HepG2 (cell line): ENCODE data around the gene LHB. TPM values are rescaled to one million over a fixed set of nuclear protein-coding genes. Genes with fewer than 3 reads are reported as not detected.

ENCODE experiments used
- ATF7-NPFF ChIP-seq: sonication (generic); formaldehyde crosslinking; IDR thresholded peaks from 2 replicates; pipeline ENCODE4 v1.8.1; 2023; ENCODE audit warnings: mild to moderate bottlenecking, low read depth, missing genetic modification reagents, moderate library complexity
- FOXC1 ChIP-seq: sonication (generic); formaldehyde crosslinking; IDR thresholded peaks from 2 replicates; pipeline ENCODE4 v1.8.0; 2022; ENCODE audit warnings: mild to moderate bottlenecking, missing genetic modification reagents, borderline replicate concordance
- GTF2F1 ChIP-seq: fragments of 150-350 bp; IDR thresholded peaks from 2 replicates; pipeline ENCODE4 v1.6.1; 2014; ENCODE audit warnings: low read length
- HNF4A ChIP-seq: sonication (generic); formaldehyde crosslinking; IDR thresholded peaks from 2 replicates; pipeline ENCODE4 v1.4.0; 2020; ENCODE audit warnings: missing genetic modification reagents
- HOXA7 ChIP-seq: sonication (generic); formaldehyde crosslinking; IDR thresholded peaks from 2 replicates; pipeline ENCODE4 v1.8.1; 2022; ENCODE audit warnings: mild to moderate bottlenecking, missing genetic modification reagents, moderate library complexity
- MTF1 ChIP-seq: sonication (generic); formaldehyde crosslinking; IDR thresholded peaks from 2 replicates; pipeline ENCODE4 v1.5.0; 2020; ENCODE audit warnings: missing genetic modification reagents
- NFKBIZ ChIP-seq: IDR thresholded peaks from 2 replicates; pipeline ENCODE4 v1.6.1; 2018; ENCODE audit warnings: missing genetic modification reagents, missing compliant biosample characterization
- NR2F2 ChIP-seq: IDR thresholded peaks from 2 replicates; pipeline ENCODE4 v1.6.1; 2012; ENCODE audit warnings: low read depth, inconsistent platforms, borderline replicate concordance
- SP1 ChIP-seq, 2 experiments: fragments of 450-650 bp in 1 of 2; sonication (generic) in 1 of 2; formaldehyde crosslinking in 1 of 2; IDR thresholded peaks; 2 replicates each; pipeline versions ENCODE4 v1.4.0 to v1.6.1; 2016 to 2020; ENCODE audit warnings: missing genetic modification reagents in 1 of 2
- TCF7L2 ChIP-seq: IDR thresholded peaks from 2 replicates; pipeline ENCODE4 v1.6.1; 2011; ENCODE audit warnings: mild to moderate bottlenecking, low read depth, low read length, moderate library complexity
- THAP11 ChIP-seq: IDR thresholded peaks from 2 replicates; pipeline ENCODE4 v1.6.1; 2016; ENCODE audit warnings: missing biosample characterization, missing genetic modification reagents
- U2AF2 ChIP-seq: fragments of 200-400 bp; formaldehyde crosslinking; IDR thresholded peaks from 2 replicates; pipeline ENCODE4 v1.6.1; 2017; ENCODE audit warnings: low read depth, mild to moderate bottlenecking, low read length
- ZNF253 ChIP-seq: sonication (generic); formaldehyde crosslinking; IDR thresholded peaks from 2 replicates; pipeline ENCODE4 v1.8.0; 2022; ENCODE audit warnings: mild to moderate bottlenecking, missing genetic modification reagents, borderline replicate concordance
- ZNF263 ChIP-seq: sonication (generic); formaldehyde crosslinking; IDR thresholded peaks from 2 replicates; pipeline ENCODE4 v1.4.0; 2020; ENCODE audit warnings: missing genetic modification reagents
- polyA plus RNA-seq, 8 experiments: library from polyadenylated mRNA; depleted of rRNA in 3 of 8; stranded (reverse) in 7 of 8; unstranded in 1 of 8; fragments of >200 nt; fragmentation: Illumina TruSeq in 4 of 8; extraction: Trizol in 4 of 8; gene quantifications; 2 replicates each; pipeline versions ENCODE4 v1.2.1 to v1.2.3, GENCODE V29; 2011 to 2016; ENCODE audit warnings: low read depth in 4 of 8, missing spikeins in 1 of 8, mixed read lengths in 1 of 8; ENCODE audit not compliant: insufficient read depth in 1 of 8
- total RNA-seq, 5 experiments: library from RNA; depleted of rRNA; stranded (reverse); fragments of >200 nt; fragmentation: Illumina TruSeq; extraction: Trizol; gene quantifications; 2 replicates each; pipeline ENCODE4 v1.2.3, GENCODE V29; 2016; ENCODE audit warnings: low read depth in 1 of 5
- TF ChIP-seq, protein P1 (sequence below): sonication (generic); formaldehyde crosslinking; IDR thresholded peaks from 2 replicates; pipeline ENCODE4 v1.8.1; 2023; ENCODE audit warnings: mild to moderate bottlenecking, missing genetic modification reagents
- TF ChIP-seq, protein P2 (sequence below): sonication (generic); formaldehyde crosslinking; IDR thresholded peaks from 2 replicates; pipeline ENCODE4 v1.4.0; 2020; ENCODE audit warnings: missing genetic modification reagents
- TF ChIP-seq, protein P3 (sequence below): sonication (generic); formaldehyde crosslinking; IDR thresholded peaks from 2 replicates; pipeline ENCODE4 v1.8.0; 2022; ENCODE audit warnings: mild to moderate bottlenecking, missing genetic modification reagents, moderate library complexity
- TF ChIP-seq, protein P4 (sequence below): sonication (generic); formaldehyde crosslinking; IDR thresholded peaks from 2 replicates; pipeline ENCODE4 v1.4.0; 2020; ENCODE audit warnings: missing genetic modification reagents
- TF ChIP-seq, protein P5 (sequence below): sonication (generic); formaldehyde crosslinking; IDR thresholded peaks from 2 replicates; pipeline ENCODE4 v1.9.0; 2021; ENCODE audit warnings: missing genetic modification reagents, borderline replicate concordance

Gene LHB
- total and polyA plus RNA-seq, 2 of the 13 experiments (the other 11 are each of a cell fraction or from before 2014, with no cell fraction given): not detected

DNA sequence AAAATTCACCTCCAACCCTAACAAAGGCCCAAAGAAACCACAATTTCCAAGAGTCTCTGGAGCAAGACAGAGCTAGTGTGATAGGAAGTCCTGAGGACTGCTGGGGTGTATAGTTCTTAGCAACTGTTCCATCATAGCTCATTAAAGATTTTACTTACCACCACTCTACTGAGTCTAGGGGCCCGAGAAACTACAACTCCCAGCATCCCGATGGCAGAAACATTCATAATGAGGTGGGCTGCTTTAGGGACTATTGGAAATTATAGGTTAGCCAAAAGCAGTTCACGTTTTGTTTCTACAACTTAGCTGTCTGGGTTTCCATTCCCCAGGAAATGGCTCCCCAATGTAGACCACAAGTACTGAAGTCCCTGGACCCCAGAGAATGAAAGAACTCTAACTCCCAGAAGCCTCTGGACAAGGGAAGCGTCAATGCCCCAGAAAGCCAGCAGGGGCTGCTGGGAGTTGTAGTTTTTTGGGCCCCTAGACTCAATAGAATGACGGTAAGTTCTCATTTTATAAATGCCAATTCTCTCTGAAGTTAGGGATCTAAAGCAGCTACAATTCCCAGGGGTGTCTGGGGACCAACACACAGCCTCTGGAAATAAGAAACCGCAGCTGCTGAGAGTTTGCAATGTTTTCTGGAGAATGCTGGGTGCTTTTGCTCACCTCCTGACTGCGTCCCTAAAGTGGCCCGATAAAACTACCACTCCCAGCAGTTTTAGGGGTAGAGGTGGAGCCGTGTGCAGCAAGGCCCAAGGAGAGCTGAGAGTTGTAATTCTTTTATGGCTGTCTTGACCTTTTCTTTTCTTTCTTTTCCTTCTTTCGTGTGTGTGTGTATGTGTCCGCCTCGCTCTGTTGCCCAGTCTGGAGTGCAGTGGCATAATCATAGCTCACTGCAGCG is 40.7 kb downstream of the LHB start (continued):
- TF ChIP-seq, protein P1, sequence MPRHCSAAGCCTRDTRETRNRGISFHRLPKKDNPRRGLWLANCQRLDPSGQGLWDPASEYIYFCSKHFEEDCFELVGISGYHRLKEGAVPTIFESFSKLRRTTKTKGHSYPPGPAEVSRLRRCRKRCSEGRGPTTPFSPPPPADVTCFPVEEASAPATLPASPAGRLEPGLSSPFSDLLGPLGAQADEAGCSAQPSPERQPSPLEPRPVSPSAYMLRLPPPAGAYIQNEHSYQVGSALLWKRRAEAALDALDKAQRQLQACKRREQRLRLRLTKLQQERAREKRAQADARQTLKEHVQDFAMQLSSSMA (CRISPR knock-in tag): no peak
- TF ChIP-seq, protein P2, sequence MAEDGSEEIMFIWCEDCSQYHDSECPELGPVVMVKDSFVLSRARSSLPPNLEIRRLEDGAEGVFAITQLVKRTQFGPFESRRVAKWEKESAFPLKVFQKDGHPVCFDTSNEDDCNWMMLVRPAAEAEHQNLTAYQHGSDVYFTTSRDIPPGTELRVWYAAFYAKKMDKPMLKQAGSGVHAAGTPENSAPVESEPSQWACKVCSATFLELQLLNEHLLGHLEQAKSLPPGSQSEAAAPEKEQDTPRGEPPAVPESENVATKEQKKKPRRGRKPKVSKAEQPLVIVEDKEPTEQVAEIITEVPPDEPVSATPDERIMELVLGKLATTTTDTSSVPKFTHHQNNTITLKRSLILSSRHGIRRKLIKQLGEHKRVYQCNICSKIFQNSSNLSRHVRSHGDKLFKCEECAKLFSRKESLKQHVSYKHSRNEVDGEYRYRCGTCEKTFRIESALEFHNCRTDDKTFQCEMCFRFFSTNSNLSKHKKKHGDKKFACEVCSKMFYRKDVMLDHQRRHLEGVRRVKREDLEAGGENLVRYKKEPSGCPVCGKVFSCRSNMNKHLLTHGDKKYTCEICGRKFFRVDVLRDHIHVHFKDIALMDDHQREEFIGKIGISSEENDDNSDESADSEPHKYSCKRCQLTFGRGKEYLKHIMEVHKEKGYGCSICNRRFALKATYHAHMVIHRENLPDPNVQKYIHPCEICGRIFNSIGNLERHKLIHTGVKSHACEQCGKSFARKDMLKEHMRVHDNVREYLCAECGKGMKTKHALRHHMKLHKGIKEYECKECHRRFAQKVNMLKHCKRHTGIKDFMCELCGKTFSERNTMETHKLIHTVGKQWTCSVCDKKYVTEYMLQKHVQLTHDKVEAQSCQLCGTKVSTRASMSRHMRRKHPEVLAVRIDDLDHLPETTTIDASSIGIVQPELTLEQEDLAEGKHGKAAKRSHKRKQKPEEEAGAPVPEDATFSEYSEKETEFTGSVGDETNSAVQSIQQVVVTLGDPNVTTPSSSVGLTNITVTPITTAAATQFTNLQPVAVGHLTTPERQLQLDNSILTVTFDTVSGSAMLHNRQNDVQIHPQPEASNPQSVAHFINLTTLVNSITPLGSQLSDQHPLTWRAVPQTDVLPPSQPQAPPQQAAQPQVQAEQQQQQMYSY (CRISPR knock-in tag): no peak
- TF ChIP-seq THAP11 (CRISPR knock-in tag) (peak; percentile 97), MTF1 (no peak), HNF4A (no peak), ATF7-NPFF (CRISPR knock-in tag) (no peak), HOXA7 (CRISPR knock-in tag) (no peak), SP1 (IDR thresholded peaks at IDR 0.05) (no peak), SP1 (CRISPR knock-in tag; IDR thresholded peaks at IDR 0.05) (no peak), U2AF2 (no peak), GTF2F1 (no peak), FOXC1 (CRISPR knock-in tag) (no peak), ZNF263 (no peak), TCF7L2 (no peak), ZNF253 (CRISPR knock-in tag) (no peak), NFKBIZ (CRISPR knock-in tag) (no peak), NR2F2 (no peak)
- TF ChIP-seq, protein P3, sequence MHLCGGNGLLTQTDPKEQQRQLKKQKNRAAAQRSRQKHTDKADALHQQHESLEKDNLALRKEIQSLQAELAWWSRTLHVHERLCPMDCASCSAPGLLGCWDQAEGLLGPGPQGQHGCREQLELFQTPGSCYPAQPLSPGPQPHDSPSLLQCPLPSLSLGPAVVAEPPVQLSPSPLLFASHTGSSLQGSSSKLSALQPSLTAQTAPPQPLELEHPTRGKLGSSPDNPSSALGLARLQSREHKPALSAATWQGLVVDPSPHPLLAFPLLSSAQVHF (CRISPR knock-in tag): no peak
- TF ChIP-seq, protein P4, sequence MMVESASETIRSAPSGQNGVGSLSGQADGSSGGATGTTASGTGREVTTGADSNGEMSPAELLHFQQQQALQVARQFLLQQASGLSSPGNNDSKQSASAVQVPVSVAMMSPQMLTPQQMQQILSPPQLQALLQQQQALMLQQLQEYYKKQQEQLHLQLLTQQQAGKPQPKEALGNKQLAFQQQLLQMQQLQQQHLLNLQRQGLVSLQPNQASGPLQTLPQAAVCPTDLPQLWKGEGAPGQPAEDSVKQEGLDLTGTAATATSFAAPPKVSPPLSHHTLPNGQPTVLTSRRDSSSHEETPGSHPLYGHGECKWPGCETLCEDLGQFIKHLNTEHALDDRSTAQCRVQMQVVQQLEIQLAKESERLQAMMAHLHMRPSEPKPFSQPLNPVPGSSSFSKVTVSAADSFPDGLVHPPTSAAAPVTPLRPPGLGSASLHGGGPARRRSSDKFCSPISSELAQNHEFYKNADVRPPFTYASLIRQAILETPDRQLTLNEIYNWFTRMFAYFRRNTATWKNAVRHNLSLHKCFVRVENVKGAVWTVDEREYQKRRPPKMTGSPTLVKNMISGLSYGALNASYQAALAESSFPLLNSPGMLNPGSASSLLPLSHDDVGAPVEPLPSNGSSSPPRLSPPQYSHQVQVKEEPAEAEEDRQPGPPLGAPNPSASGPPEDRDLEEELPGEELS (CRISPR knock-in tag): no peak
- TF ChIP-seq, protein P5, sequence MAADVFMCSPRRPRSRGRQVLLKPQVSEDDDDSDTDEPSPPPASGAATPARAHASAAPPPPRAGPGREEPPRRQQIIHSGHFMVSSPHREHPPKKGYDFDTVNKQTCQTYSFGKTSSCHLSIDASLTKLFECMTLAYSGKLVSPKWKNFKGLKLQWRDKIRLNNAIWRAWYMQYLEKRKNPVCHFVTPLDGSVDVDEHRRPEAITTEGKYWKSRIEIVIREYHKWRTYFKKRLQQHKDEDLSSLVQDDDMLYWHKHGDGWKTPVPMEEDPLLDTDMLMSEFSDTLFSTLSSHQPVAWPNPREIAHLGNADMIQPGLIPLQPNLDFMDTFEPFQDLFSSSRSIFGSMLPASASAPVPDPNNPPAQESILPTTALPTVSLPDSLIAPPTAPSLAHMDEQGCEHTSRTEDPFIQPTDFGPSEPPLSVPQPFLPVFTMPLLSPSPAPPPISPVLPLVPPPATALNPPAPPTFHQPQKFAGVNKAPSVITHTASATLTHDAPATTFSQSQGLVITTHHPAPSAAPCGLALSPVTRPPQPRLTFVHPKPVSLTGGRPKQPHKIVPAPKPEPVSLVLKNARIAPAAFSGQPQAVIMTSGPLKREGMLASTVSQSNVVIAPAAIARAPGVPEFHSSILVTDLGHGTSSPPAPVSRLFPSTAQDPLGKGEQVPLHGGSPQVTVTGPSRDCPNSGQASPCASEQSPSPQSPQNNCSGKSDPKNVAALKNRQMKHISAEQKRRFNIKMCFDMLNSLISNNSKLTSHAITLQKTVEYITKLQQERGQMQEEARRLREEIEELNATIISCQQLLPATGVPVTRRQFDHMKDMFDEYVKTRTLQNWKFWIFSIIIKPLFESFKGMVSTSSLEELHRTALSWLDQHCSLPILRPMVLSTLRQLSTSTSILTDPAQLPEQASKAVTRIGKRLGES (CRISPR knock-in tag): no peak
